ENCODE results near the gene LRP3.

GRCh38 chr19:33186431-33187182 lies 7.5 kb upstream of the LRP3 start:
- TF ChIP-seq, protein P1, sequence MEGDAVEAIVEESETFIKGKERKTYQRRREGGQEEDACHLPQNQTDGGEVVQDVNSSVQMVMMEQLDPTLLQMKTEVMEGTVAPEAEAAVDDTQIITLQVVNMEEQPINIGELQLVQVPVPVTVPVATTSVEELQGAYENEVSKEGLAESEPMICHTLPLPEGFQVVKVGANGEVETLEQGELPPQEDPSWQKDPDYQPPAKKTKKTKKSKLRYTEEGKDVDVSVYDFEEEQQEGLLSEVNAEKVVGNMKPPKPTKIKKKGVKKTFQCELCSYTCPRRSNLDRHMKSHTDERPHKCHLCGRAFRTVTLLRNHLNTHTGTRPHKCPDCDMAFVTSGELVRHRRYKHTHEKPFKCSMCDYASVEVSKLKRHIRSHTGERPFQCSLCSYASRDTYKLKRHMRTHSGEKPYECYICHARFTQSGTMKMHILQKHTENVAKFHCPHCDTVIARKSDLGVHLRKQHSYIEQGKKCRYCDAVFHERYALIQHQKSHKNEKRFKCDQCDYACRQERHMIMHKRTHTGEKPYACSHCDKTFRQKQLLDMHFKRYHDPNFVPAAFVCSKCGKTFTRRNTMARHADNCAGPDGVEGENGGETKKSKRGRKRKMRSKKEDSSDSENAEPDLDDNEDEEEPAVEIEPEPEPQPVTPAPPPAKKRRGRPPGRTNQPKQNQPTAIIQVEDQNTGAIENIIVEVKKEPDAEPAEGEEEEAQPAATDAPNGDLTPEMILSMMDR (conservative IDR thresholded peaks at IDR 0.05 in 1 of 2, IDR thresholded peaks at IDR 0.05 in 1 of 2; ENCODE audit: low read depth in 1 of 2, low read length in 2 of 2): no peak
- TF ChIP-seq EZH2 (IDR thresholded peaks at IDR 0.05; ENCODE audit: low read length, missing control alignments): no peak

Measured in fibroblast of lung (primary cell).